ENCODE results near the gene KRTAP10-3.

DNA sequence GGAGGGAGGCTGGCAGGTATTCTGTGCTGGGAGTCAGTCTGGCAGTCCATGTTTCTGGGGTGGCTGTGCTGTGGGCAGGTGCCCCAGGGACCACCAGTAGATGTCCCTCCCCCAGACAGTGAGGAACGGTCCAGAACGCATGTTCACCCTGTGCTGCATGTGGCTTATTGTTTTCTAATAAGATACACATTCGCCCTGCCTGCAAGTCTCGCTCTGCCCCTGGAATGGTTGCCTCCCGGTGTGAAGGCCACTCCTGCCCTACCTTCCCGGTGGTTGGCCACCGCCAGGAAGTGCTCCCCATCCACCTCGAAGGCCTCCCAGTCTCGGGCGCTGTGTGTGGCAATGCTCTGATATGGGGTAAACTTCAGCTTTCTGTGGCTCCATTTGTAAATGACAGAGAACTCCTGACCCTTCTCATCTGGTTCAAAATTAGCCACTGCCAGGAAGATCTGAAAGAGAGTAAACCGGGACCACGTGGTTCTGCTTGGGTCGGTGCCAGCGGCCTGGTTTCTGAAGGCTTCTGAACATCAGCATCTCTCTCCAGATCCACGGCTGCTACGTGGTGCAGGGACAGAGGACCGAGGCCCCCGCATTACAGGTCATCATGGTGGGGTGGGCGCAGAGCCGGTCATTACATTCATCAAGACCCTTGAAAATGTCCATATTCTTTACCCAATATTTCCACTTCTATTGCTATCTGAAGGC, 33.1 kb downstream of the KRTAP10-3 start:
- TF ChIP-seq, protein P1, sequence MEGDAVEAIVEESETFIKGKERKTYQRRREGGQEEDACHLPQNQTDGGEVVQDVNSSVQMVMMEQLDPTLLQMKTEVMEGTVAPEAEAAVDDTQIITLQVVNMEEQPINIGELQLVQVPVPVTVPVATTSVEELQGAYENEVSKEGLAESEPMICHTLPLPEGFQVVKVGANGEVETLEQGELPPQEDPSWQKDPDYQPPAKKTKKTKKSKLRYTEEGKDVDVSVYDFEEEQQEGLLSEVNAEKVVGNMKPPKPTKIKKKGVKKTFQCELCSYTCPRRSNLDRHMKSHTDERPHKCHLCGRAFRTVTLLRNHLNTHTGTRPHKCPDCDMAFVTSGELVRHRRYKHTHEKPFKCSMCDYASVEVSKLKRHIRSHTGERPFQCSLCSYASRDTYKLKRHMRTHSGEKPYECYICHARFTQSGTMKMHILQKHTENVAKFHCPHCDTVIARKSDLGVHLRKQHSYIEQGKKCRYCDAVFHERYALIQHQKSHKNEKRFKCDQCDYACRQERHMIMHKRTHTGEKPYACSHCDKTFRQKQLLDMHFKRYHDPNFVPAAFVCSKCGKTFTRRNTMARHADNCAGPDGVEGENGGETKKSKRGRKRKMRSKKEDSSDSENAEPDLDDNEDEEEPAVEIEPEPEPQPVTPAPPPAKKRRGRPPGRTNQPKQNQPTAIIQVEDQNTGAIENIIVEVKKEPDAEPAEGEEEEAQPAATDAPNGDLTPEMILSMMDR (IDR thresholded peaks at IDR 0.05): no peak
- TF ChIP-seq POLR2A (IDR thresholded peaks at IDR 0.05): no peak

Data from right lobe of liver (tissue), 4 donors.